K562 (cell line): Measurements from ENCODE around the gene MICU2. TPM values are rescaled to one million over a fixed set of nuclear protein-coding genes. Genes with fewer than 3 reads are reported as not detected.

ENCODE experiments used
- ARID4B ChIP-seq: sonication (generic); formaldehyde crosslinking; IDR thresholded peaks from 2 replicates; pipeline ENCODE4 v1.8.0; 2022; ENCODE audit warnings: mild to moderate bottlenecking, missing genetic modification reagents
- E2F5 ChIP-seq: sonication (generic); formaldehyde crosslinking; IDR thresholded peaks from 2 replicates; pipeline ENCODE4 v1.8.0; 2022; ENCODE audit warnings: mild to moderate bottlenecking, missing genetic modification reagents
- EP300 ChIP-seq: IDR thresholded peaks from 2 replicates; pipeline ENCODE4 v1.6.1; 2012; ENCODE audit warnings: low read length, improper control_type of control experiment
- GABPB1 ChIP-seq: sonication (generic); formaldehyde crosslinking; IDR thresholded peaks from 2 replicates; pipeline ENCODE4 v1.8.0; 2022; ENCODE audit warnings: mild to moderate bottlenecking, missing genetic modification reagents
- NFYB ChIP-seq: IDR thresholded peaks from 2 replicates; pipeline ENCODE4 v1.6.1; 2011; ENCODE audit warnings: mild to moderate bottlenecking, moderate library complexity; ENCODE audit not compliant: insufficient read length; ENCODE audit errors: extremely low read depth
- RB1 ChIP-seq: fragments of 450-650 bp; IDR thresholded peaks from 2 replicates; pipeline ENCODE4 v1.6.1; 2017; ENCODE audit warnings: low read depth, mild to moderate bottlenecking
- TBL1XR1 ChIP-seq, 2 experiments: IDR thresholded peaks; 2 replicates each; pipeline ENCODE4 v1.6.1; 2012; ENCODE audit warnings: improper control_type of control experiment in 2 of 2, low read length in 2 of 2, mild to moderate bottlenecking in 1 of 2
- WHSC1 ChIP-seq: IDR thresholded peaks from one replicate; pipeline ENCODE4 v1.6.1; 2012; ENCODE audit warnings: low read length, control low read depth, inconsistent platforms
- polyA plus RNA-seq, 8 experiments: library from polyadenylated mRNA; depleted of rRNA in 4 of 8; stranded (reverse) in 5 of 8; unstranded in 3 of 8; fragments of >200 nt; fragmentation: Nextera tagmentation in 2 of 8; fragmentation: Illumina TruSeq in 1 of 8; extraction: Ambion mirVana in 2 of 8; extraction: Trizol in 1 of 8; gene quantifications; 2 replicates each; pipeline versions ENCODE4 v1.2.1 to v1.2.3, GENCODE V29; 2011 to 2014; ENCODE audit warnings: inconsistent platforms in 1 of 8, missing spikeins in 1 of 8
- total RNA-seq, 7 experiments: library from RNA; depleted of rRNA in 6 of 7; stranded (reverse); fragments of >200 nt in 6 of 7; fragmentation: Illumina TruSeq in 2 of 7; extraction: Trizol in 2 of 7; gene quantifications; 2 replicates each; pipeline versions ENCODE4 v1.2.1 to v1.2.3, GENCODE V29; 2011 to 2021; ENCODE audit warnings: low replicate concordance in 1 of 7
- TF ChIP-seq, protein P1 (sequence below), 2 experiments: fragments of 450-650 bp; IDR thresholded peaks; 2 replicates each; pipeline ENCODE4 v1.6.1; 2016; ENCODE audit warnings: mild to moderate bottlenecking in 2 of 2, borderline replicate concordance in 1 of 2, low read depth in 1 of 2, moderate library complexity in 1 of 2
- TF ChIP-seq, protein P2 (sequence below), 3 experiments: IDR thresholded peaks in 2 of 3; conservative IDR thresholded peaks in 1 of 3; 2 replicates each; pipeline ENCODE4 v1.5.1; 2011 to 2012; ENCODE audit warnings: low read length in 3 of 3, mild to moderate bottlenecking in 3 of 3, control low read depth in 2 of 3, improper control_type of control experiment in 1 of 3, inconsistent platforms in 1 of 3, low read depth in 1 of 3, mixed read lengths in 1 of 3, moderate library complexity in 1 of 3; ENCODE audit not compliant: insufficient read depth in 2 of 3

Gene MICU2
- total and polyA plus RNA-seq, 9 of the 15 experiments (the other 6 are each of a cell fraction or from before 2014, with no cell fraction given) = 9.1 to 41.8 (median 33.4) TPM

DNA sequence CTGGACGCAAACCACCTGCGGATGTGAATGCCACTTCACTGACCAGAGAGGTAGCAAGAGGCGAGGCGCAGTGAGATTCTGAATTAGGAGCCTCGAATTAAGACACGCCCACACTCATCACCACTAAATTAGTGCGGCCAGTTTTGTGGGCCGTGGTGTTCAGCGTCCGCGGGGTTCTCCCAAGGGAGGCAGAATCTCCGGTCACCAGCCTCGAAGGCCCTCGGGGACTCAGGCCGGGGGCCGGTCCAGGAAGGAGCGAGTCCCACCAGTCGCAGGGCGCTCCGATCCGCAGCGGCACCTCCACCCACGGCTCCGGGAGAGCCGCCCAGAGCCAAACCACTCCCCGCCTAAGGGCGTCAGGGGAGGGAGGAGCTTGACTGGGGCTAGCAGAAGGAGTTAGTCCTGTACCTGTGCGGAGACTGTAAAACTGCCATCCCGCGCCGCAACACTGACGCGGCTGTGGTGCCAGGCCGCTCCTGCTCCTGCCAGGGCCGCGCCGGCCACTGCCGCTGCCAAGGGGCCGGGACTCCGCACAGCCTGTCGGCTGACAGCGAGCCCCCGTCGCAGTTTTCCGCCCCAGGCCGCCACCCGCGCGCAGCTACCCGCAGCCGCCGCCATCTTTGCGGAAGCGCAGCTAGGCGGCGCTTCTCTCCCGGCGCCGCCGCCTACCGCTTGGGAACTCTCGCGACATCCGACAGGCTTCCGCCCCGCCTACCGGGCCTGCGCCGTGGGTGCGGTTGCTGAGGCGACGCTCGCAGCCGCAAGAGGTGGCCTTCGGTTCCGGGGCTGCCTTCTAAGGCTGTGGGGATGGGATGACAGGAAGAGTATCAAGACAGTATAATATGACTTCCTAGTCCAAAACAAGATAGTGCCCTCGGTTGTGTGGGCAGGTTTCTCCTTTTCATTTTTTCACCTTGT, at the start of gene MICU2 (continued):
- TF ChIP-seq ARID4B (CRISPR knock-in tag) (peak; percentile 69), GABPB1 (CRISPR knock-in tag) (peak; percentile 75), RB1 (peak; percentile 62; the same call in 1 of the 2 replicates), TBL1XR1 (IDR thresholded peaks at IDR 0.05; ENCODE audit: low read length in 2 of 2) (no peak), EP300 (no peak), WHSC1 (no peak), E2F5 (CRISPR knock-in tag) (no peak), NFYB (no peak)
- TF ChIP-seq, protein P1, sequence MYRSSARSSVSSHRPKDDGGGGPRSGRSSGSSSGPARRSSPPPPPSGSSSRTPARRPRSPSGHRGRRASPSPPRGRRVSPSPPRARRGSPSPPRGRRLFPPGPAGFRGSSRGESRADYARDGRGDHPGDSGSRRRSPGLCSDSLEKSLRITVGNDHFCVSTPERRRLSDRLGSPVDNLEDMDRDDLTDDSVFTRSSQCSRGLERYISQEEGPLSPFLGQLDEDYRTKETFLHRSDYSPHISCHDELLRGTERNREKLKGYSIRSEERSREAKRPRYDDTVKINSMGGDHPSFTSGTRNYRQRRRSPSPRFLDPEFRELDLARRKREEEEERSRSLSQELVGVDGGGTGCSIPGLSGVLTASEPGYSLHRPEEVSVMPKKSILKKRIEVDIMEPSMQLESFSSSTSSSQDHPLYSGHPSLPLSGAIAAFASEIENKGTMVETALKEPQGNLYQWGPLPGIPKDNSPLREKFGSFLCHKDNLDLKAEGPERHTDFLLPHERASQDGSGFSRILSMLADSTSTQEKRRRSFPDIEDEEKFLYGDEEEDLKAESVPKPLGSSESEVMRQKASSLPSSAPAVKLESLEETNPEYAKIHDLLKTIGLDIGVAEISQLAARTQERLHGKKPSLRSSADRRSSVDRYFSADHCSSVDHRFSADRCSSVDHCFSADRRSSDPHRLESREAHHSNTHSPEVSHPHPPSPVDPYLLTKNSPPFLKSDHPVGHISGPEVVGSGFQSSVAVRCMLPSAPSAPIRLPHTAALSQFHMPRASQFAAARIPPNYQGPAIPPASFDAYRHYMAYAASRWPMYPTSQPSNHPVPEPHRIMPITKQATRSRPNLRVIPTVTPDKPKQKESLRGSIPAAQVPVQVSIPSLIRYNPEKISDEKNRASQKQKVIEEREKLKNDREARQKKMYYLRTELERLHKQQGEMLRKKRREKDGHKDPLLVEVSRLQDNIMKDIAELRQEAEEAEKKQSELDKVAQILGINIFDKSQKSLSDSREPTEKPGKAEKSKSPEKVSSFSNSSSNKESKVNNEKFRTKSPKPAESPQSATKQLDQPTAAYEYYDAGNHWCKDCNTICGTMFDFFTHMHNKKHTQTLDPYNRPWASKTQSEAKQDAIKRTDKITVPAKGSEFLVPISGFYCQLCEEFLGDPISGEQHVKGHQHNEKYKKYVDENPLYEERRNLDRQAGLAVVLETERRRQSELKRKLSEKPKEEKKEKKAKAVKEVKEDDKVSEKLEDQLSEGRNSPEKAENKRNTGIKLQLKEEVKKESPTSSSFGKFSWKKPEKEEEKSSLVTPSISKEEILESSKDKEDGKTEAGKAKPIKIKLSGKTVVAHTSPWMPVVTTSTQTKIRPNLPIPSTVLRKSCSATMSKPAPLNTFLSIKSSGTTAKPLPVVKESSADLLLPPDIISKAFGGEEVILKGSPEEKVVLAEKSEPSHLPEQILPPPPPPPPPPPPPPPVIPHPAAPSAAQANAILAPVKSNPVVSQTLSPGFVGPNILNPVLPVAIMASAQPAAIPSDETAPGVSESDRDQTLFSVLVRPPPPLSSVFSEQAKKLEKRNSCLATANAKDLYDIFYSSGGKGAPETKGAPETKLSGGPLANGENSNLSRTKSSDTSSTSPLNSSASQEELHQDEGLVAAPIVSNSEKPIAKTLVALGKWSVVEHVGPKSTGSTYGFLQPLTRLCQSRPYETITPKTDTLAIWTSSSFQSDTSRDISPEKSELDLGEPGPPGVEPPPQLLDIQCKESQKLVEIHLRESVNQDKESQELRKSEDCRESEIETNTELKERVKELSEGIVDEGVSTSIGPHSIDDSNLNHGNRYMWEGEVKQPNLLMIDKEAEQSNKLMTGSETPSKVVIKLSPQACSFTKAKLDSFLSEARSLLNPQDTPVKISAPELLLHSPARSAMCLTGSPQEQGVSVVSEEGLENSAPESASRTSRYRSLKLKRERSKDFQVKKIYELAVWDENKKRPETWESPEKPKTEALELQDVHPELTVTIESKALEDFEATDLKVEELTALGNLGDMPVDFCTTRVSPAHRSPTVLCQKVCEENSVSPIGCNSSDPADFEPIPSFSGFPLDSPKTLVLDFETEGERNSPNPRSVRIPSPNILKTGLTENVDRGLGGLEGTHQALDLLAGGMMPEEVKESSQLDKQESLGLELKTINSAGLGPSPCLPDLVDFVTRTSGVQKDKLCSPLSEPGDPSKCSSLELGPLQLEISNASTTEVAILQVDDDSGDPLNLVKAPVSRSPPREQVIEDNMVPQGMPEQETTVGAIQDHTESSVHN (IDR thresholded peaks at IDR 0.05; ENCODE audit: borderline replicate concordance in 1 of 2, low read depth in 1 of 2) = no peak
- TF ChIP-seq, protein P2, sequence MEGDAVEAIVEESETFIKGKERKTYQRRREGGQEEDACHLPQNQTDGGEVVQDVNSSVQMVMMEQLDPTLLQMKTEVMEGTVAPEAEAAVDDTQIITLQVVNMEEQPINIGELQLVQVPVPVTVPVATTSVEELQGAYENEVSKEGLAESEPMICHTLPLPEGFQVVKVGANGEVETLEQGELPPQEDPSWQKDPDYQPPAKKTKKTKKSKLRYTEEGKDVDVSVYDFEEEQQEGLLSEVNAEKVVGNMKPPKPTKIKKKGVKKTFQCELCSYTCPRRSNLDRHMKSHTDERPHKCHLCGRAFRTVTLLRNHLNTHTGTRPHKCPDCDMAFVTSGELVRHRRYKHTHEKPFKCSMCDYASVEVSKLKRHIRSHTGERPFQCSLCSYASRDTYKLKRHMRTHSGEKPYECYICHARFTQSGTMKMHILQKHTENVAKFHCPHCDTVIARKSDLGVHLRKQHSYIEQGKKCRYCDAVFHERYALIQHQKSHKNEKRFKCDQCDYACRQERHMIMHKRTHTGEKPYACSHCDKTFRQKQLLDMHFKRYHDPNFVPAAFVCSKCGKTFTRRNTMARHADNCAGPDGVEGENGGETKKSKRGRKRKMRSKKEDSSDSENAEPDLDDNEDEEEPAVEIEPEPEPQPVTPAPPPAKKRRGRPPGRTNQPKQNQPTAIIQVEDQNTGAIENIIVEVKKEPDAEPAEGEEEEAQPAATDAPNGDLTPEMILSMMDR (IDR thresholded peaks at IDR 0.05 in 2 of 3, conservative IDR thresholded peaks at IDR 0.05 in 1 of 3; ENCODE audit: insufficient read depth in 2 of 3, low read depth in 1 of 3, low read length in 3 of 3) = peak in 1 of 3 experiments; percentile 9; a peak in 1 of 6 replicates
